Mesenchymal stem cell (in vitro differentiated cells and primary cell): ENCODE data around the gene TANC1.

Experiments used
- DNase-seq: peaks from one replicate; pipeline ENCODE4 v3.0.0-alpha.2; 2013
- H2AFZ ChIP-seq: one replicate; pipeline ENCODE4 v1.6.1; 2013; ENCODE audit warnings: low read depth, mild to moderate bottlenecking, control low read depth, inconsistent platforms, low read length, moderate library complexity
- H2AK5ac ChIP-seq: 2 replicates; pipeline ENCODE4 v1.6.1; 2013; ENCODE audit warnings: low read length, moderate library complexity, mild to moderate bottlenecking, inconsistent platforms; ENCODE audit not compliant: severe bottlenecking
- H2BK120ac ChIP-seq: one replicate; pipeline ENCODE4 v1.6.1; 2013; ENCODE audit warnings: low read depth, mild to moderate bottlenecking, inconsistent platforms, low read length, moderate library complexity
- H2BK12ac ChIP-seq, 2 experiments: one replicate each; pipeline ENCODE4 v1.6.1; 2013; ENCODE audit warnings: inconsistent platforms in 2 of 2, low read length in 2 of 2, mild to moderate bottlenecking in 2 of 2, moderate library complexity in 2 of 2, control low read depth in 1 of 2
- H2BK15ac ChIP-seq: one replicate; pipeline ENCODE4 v1.6.1; 2013; ENCODE audit warnings: mild to moderate bottlenecking, low read depth, inconsistent platforms; ENCODE audit not compliant: poor library complexity, severe bottlenecking
- H2BK5ac ChIP-seq: 2 replicates; pipeline ENCODE4 v1.6.1; 2013; ENCODE audit warnings: low read depth, mild to moderate bottlenecking, low read length, control low read depth, inconsistent platforms; ENCODE audit not compliant: poor library complexity, severe bottlenecking
- H3K14ac ChIP-seq, 2 experiments: one replicate each; pipeline ENCODE4 v1.6.1; 2013; ENCODE audit warnings: inconsistent platforms in 2 of 2, low read length in 2 of 2, control low read depth in 1 of 2, mild to moderate bottlenecking in 1 of 2, moderate library complexity in 1 of 2
- H3K18ac ChIP-seq, 2 experiments: one replicate each; pipeline ENCODE4 v1.6.1; 2013; ENCODE audit warnings: inconsistent platforms in 2 of 2, low read length in 2 of 2, control low read depth in 1 of 2, low read depth in 1 of 2, mild to moderate bottlenecking in 1 of 2
- H3K23ac ChIP-seq, 2 experiments: one replicate each; pipeline ENCODE4 v1.6.1; 2013; ENCODE audit warnings: inconsistent platforms in 2 of 2, low read length in 2 of 2, mild to moderate bottlenecking in 2 of 2, moderate library complexity in 2 of 2, control low read depth in 1 of 2
- H3K27ac ChIP-seq: 2 replicates; pipeline ENCODE4 v1.5.1; 2013; ENCODE audit warnings: mild to moderate bottlenecking, moderate library complexity, low read length, control low read depth, inconsistent platforms; ENCODE audit not compliant: poor library complexity, severe bottlenecking
- H3K27me3 ChIP-seq, 2 experiments: 2 replicates each; pipeline versions ENCODE4 v1.6.1 to v1.7.0; 2013; ENCODE audit warnings: low read length in 2 of 2, mild to moderate bottlenecking in 2 of 2, moderate library complexity in 2 of 2, control low read depth in 1 of 2, inconsistent platforms in 1 of 2; ENCODE audit not compliant: control insufficient read depth in 1 of 2, insufficient read depth in 1 of 2
- H3K36me3 ChIP-seq, 2 experiments: 2 replicates each; pipeline versions ENCODE4 v1.6.1 to v1.7.0; 2013; ENCODE audit warnings: low read length in 2 of 2, control low read depth in 1 of 2, inconsistent platforms in 1 of 2, low read depth in 1 of 2, mild to moderate bottlenecking in 1 of 2; ENCODE audit not compliant: insufficient read depth in 2 of 2, control insufficient read depth in 1 of 2
- H3K4ac ChIP-seq, 2 experiments: one replicate each; pipeline ENCODE4 v1.6.1; 2013; ENCODE audit warnings: inconsistent platforms in 2 of 2, low read length in 2 of 2, mild to moderate bottlenecking in 2 of 2, moderate library complexity in 2 of 2, control low read depth in 1 of 2, low read depth in 1 of 2
- H3K4me1 ChIP-seq: 2 replicates; pipeline ENCODE4 v1.6.1; 2013; ENCODE audit warnings: low read depth, low read length, control low read depth; ENCODE audit not compliant: control insufficient read depth, insufficient read depth
- H3K4me2 ChIP-seq: 2 replicates; pipeline ENCODE4 v1.6.1; 2013; ENCODE audit warnings: low read length, mild to moderate bottlenecking, inconsistent platforms; ENCODE audit not compliant: poor library complexity, severe bottlenecking
- H3K4me3 ChIP-seq, 2 experiments: 2 replicates each; pipeline versions ENCODE4 v1.5.1 to v1.7.0; 2013; ENCODE audit warnings: low read length in 2 of 2, mild to moderate bottlenecking in 2 of 2, control low read depth in 1 of 2, low read depth in 1 of 2; ENCODE audit not compliant: insufficient read depth in 1 of 2
- H3K79me1 ChIP-seq: replicated peaks from 2 replicates; pipeline ENCODE4 v1.6.1; 2013; ENCODE audit warnings: mild to moderate bottlenecking, control low read depth, low read length, inconsistent platforms; ENCODE audit not compliant: poor library complexity, severe bottlenecking
- H3K9ac ChIP-seq: 2 replicates; pipeline ENCODE4 v1.7.0; 2013; ENCODE audit warnings: mild to moderate bottlenecking, low read length, moderate library complexity
- H3K9me3 ChIP-seq: 2 replicates; pipeline ENCODE4 v1.7.0; 2013; ENCODE audit warnings: mild to moderate bottlenecking, low read length; ENCODE audit not compliant: control insufficient read depth
- H4K8ac ChIP-seq: one replicate; pipeline ENCODE4 v1.6.1; 2013; ENCODE audit warnings: inconsistent platforms, mild to moderate bottlenecking, low read length, moderate library complexity
- H4K91ac ChIP-seq: one replicate; pipeline ENCODE4 v1.6.1; 2013; ENCODE audit warnings: mild to moderate bottlenecking, low read length, inconsistent platforms
- WGBS: methylation state at CpG from one replicate; pipeline ENCODE4 v1.1.7; 2013; ENCODE audit warnings: mixed read lengths; 5-methylcytosine and 5-hydroxymethylcytosine counted together

TANC1 gene

DNA sequence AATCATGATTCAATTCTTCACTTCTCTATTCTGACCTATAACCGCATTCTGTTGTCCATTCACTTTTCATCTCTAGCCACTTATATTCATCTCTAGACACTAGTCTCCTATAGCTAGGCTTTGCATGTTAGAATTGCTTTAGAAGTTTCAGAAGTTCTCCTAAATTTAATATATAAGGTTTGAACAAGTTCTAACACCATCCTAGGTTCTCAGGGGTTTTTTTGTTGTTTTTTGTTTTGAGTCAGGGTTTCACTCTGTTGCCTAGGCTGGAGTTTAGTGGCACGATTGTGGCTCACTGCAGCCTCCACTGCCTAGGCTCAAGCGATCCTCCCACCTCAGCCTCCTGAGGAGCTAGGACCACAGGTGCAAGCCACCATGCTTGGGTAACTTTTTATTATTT lies 298.1 kb downstream of the TANC1 start:
- Histone ChIP-seq H3K36me3 (peaks cover 5 to 8% of the 10 kb centered on the region in 2 experiments), H3K79me1 (peaks cover 6% of the 10 kb centered on the region), H3K27ac (no peak overlapping the region), H3K4ac (no peak overlapping the region), H3K18ac (no peak overlapping the region), H3K14ac (no peak overlapping the region), H3K4me3 (no peak overlapping the region), H4K8ac (no peak overlapping the region), H2BK5ac (no peak overlapping the region), H2BK120ac (no peak overlapping the region), H3K27me3 (no peaks in the 10 kb centered on the region), H3K23ac (no peak overlapping the region), H3K9ac (no peak overlapping the region), H2BK15ac (no peak overlapping the region), H3K9me3 (no peaks in the 10 kb centered on the region), H2AFZ (no peak overlapping the region), H2AK5ac (no peak overlapping the region), H3K4me2 (no peak overlapping the region), H2BK12ac (no peak overlapping the region), H4K91ac (no peak overlapping the region), H3K4me1 (no peaks in the 10 kb centered on the region)
- WGBS, result 98% methylated on average over 3 of the region's 3 CpGs
- no peak for DNase-seq

DNA sequence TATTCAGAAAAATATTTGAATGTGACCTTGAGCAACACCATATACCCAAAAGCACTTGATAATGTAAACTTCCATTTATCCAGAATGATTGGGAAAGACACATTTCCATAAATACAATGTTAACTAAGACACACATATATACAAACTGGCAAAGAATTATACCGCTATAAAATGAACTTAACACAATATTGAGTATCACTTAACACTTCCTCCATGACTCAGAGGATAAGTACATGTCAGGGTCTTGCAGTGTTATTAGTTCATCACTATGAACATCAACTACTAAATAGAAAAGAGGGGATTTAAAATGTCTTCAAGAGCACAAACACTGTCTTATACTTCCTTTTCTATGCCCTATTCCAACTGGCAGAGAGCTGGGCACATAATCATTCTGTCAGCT lies 299.5 kb downstream of the TANC1 start:
- Histone ChIP-seq H2BK120ac (no peak overlapping the region), H3K23ac (no peak overlapping the region), H4K8ac (no peak overlapping the region), H2BK15ac (no peak overlapping the region), H3K79me1 (peaks cover 5% of the 10 kb centered on the region), H3K9me3 (no peaks in the 10 kb centered on the region), H3K4me1 (no peaks in the 10 kb centered on the region), H3K36me3 (peaks cover 5 to 8% of the 10 kb centered on the region in 2 experiments), H2BK5ac (no peak overlapping the region), H2AK5ac (no peak overlapping the region), H2AFZ (no peak overlapping the region), H3K27ac (no peak overlapping the region), H3K4ac (no peak overlapping the region), H4K91ac (no peak overlapping the region), H3K27me3 (no peaks in the 10 kb centered on the region), H3K4me3 (no peak overlapping the region), H3K4me2 (no peak overlapping the region), H3K9ac (no peak overlapping the region), H2BK12ac (no peak overlapping the region), H3K18ac (no peak overlapping the region), H3K14ac (no peak overlapping the region)
- DNase-seq, result no peak
- no CpG with 5 or more reads among the region's 1 CpG for WGBS

DNA sequence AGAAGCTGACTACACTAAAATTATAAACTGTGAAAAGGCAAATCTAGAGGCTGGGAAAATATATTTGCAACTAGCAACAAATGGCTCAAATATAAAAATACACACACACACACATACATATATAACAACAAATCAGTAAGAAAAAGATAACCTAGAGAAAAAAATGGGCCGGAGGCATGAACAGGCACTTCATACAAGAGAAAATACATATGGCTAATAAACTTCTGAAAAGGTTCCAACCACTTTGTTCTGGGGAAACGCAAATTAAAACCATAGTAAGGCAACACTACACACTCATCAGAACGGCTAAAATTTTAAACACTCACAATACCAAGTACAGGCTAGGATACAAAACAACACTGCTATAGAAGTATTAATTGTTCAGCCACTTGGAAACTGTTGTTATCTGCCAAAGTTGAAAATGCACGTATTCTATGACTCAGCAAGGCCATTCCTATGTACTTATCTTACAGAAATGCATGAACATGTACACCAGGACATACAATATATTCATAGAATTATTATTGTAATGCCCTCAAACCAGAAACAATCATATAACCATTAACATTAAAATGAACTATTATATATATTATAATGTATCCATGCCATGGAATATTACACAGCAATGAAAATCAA lies 302.4 kb downstream of the TANC1 start:
- H3K27me3 ChIP-seq, result no peaks in the 10 kb centered on the region
- H3K4me3 ChIP-seq, result no peak overlapping the region
- H2BK120ac ChIP-seq, result no peak overlapping the region
- no peak overlapping the region for H2AFZ ChIP-seq
- H2AK5ac ChIP-seq, result no peak overlapping the region
- no peaks in the 10 kb centered on the region for H3K9me3 ChIP-seq
- no peak overlapping the region for H3K14ac ChIP-seq
- H2BK5ac ChIP-seq, result no peak overlapping the region
- H4K8ac ChIP-seq, result no peak overlapping the region
- no peak overlapping the region for H3K23ac ChIP-seq
- no peak overlapping the region for H3K18ac ChIP-seq
- peaks cover 2 to 15% of the 10 kb centered on the region in 2 experiments for H3K36me3 ChIP-seq
- H4K91ac ChIP-seq, result no peak overlapping the region
- WGBS, result 96% methylated on average over 3 of the region's 4 CpGs
- no peaks in the 10 kb centered on the region for H3K4me1 ChIP-seq
- DNase-seq, result no peak
- no peak overlapping the region for H3K9ac ChIP-seq
- no peak overlapping the region for H2BK15ac ChIP-seq
- no peak overlapping the region for H3K4me2 ChIP-seq
- peaks cover 5% of the 10 kb centered on the region for H3K79me1 ChIP-seq
- no peak overlapping the region for H3K4ac ChIP-seq
- no peak overlapping the region for H3K27ac ChIP-seq
- H2BK12ac ChIP-seq, result no peak overlapping the region

DNA sequence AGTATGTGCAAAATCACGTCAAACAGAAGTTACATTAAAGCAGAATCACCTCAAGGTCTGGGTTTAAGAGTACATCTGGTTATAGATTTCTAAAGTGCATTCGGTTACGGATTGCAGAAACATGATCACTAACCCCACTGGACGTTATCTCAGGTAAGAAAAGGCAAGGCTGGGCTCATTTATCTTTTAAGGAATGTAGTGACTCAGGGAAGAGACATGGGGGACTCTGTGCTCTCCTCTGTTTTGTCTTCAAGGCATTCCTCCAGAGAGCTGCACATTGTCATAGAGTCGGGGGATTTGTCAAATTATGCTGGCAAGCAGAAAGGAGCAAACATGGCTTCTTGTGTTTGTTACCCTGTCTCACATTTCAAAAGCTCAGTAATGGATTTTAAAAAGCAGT lies 303.7 kb downstream of the TANC1 start:
- 81% methylated on average over 5 of the region's 5 CpGs for WGBS
- Histone ChIP-seq H3K27me3 (no peaks in the 10 kb centered on the region), H3K23ac (no peak overlapping the region), H3K4me3 (no peak overlapping the region), H2AK5ac (no peak overlapping the region), H3K36me3 (peaks cover 0 to 15% of the 10 kb centered on the region in 2 experiments), H3K79me1 (peaks cover 6% of the 10 kb centered on the region), H3K4me2 (no peak overlapping the region), H2BK15ac (no peak overlapping the region), H3K4me1 (no peaks in the 10 kb centered on the region), H2BK5ac (no peak overlapping the region), H3K14ac (no peak overlapping the region), H3K18ac (no peak overlapping the region), H4K91ac (no peak overlapping the region), H2AFZ (no peak overlapping the region), H3K27ac (no peak overlapping the region), H3K9ac (no peak overlapping the region), H3K9me3 (no peaks in the 10 kb centered on the region), H4K8ac (no peak overlapping the region), H3K4ac (no peak overlapping the region), H2BK120ac (no peak overlapping the region), H2BK12ac (no peak overlapping the region)
- DNase-seq, result no peak
